OCI-LY7 (cell line): ENCODE measurements around the gene PRICKLE2.

Experiments used
- CTCF ChIP-seq: fragments of 200-600 bp; sonication (generic); conservative IDR thresholded peaks from 2 replicates; pipeline ENCODE4 v1.5.1; 2014; ENCODE audit warnings: mild to moderate bottlenecking, antibody characterized with exemption, low read length, moderate library complexity, mixed read lengths
- EZH2phosphoT487 ChIP-seq: fragments of 200-600 bp; sonication (generic); IDR thresholded peaks from 2 replicates; pipeline ENCODE4 v1.6.1; 2018; ENCODE audit warnings: low read depth, borderline replicate concordance, mild to moderate bottlenecking, mixed run types, antibody characterized with exemption, low read length, moderate library complexity, mixed read lengths

GRCh38 chr3:64272271-64272670 is 47.0 kb upstream of the PRICKLE2 start:
- no peak for TF ChIP-seq CTCF
- TF ChIP-seq EZH2phosphoT487, result no peak
